Nephron (organoid): ENCODE measurements around the gene GPC2.

Experiments used
- H3K27ac Mint-ChIP-seq, 3 experiments: 2 replicates each; pipeline ENCODE4 v1.8.0; 2020; ENCODE audit warnings: mixed read lengths in 3 of 3, mild to moderate bottlenecking in 2 of 3, moderate library complexity in 1 of 3
- H3K27me3 Mint-ChIP-seq: 2 replicates; pipeline ENCODE4 v1.8.0; 2021; ENCODE audit warnings: low read depth, mild to moderate bottlenecking, moderate library complexity, mixed read lengths
- H3K36me3 Mint-ChIP-seq: 2 replicates; pipeline ENCODE4 v1.8.0; 2020; ENCODE audit warnings: low read depth, mixed read lengths
- H3K4me1 Mint-ChIP-seq: 2 replicates; pipeline ENCODE4 v1.8.0; 2020; ENCODE audit warnings: mixed read lengths
- H3K4me3 Mint-ChIP-seq, 3 experiments: 2 replicates each; pipeline ENCODE4 v1.8.0; 2020; ENCODE audit warnings: mild to moderate bottlenecking in 3 of 3, mixed read lengths in 3 of 3, moderate library complexity in 2 of 3
- H3K9me3 Mint-ChIP-seq: 2 replicates; pipeline ENCODE4 v1.8.0; 2020; ENCODE audit warnings: mixed read lengths
- CTCF ChIP-seq, 3 experiments: fragments of 200-600 bp; sonication (generic); IDR thresholded peaks; one replicate each; pipeline ENCODE4 v1.5.0; 2021; ENCODE audit warnings: antibody characterized with exemption in 3 of 3; ENCODE audit not compliant: unreplicated experiment in 3 of 3

GPC2 gene

GRCh38 chr7:100171087-100171681, 6.0 kb downstream of the GPC2 start:
- peaks cover 13% of the 10 kb centered on the region for H3K36me3 Mint-ChIP-seq
- peak overlapping the region; percentile 71 to 79 (median 71) for H3K4me3 Mint-ChIP-seq
- H3K4me1 Mint-ChIP-seq, result peaks cover 39% of the 10 kb centered on the region
- peak overlapping the region in 2 of 3 experiments; percentile 23 to 75 for H3K27ac Mint-ChIP-seq
- TF ChIP-seq CTCF (IDR thresholded peaks at IDR 0.05; ENCODE audit: unreplicated experiment in 3 of 3), result no peak
- no peaks in the 10 kb centered on the region for H3K9me3 Mint-ChIP-seq
- peaks cover 39% of the 10 kb centered on the region for H3K27me3 Mint-ChIP-seq

- no peak for TF ChIP-seq CTCF (IDR thresholded peaks at IDR 0.05; ENCODE audit: unreplicated experiment in 3 of 3)
- Mint-ChIP-seq H3K9me3 (no peaks in the 10 kb centered on the region), H3K4me3 (peak overlapping the region; percentile 71 to 79 (median 71)), H3K36me3 (peaks cover 13% of the 10 kb centered on the region), H3K27ac (peak overlapping the region; percentile 17 to 75 (median 23)), H3K27me3 (peaks cover 43% of the 10 kb centered on the region), H3K4me1 (peaks cover 38% of the 10 kb centered on the region)
Observed at GRCh38 chr7:100170101-100170897, 6.9 kb downstream of the GPC2 start.

GRCh38 chr7:100169147-100169850, 7.9 kb downstream of the GPC2 start:
- H3K36me3 Mint-ChIP-seq, result peaks cover 13% of the 10 kb centered on the region
- peaks cover 43% of the 10 kb centered on the region for H3K27me3 Mint-ChIP-seq
- H3K27ac Mint-ChIP-seq, result peak overlapping the region; percentile 92 to 96 (median 95)
- H3K9me3 Mint-ChIP-seq, result no peaks in the 10 kb centered on the region
- peaks cover 38% of the 10 kb centered on the region for H3K4me1 Mint-ChIP-seq
- TF ChIP-seq CTCF (IDR thresholded peaks at IDR 0.05; ENCODE audit: unreplicated experiment in 3 of 3), result no peak
- H3K4me3 Mint-ChIP-seq, result peak overlapping the region; percentile 81 to 88 (median 82)

GRCh38 chr7:100167912-100168323, 9.3 kb downstream of the GPC2 start:
- H3K36me3 Mint-ChIP-seq, result no peaks in the 10 kb centered on the region
- H3K27ac Mint-ChIP-seq, result peak overlapping the region; percentile 92 to 96 (median 95)
- no peak for TF ChIP-seq CTCF (IDR thresholded peaks at IDR 0.05; ENCODE audit: unreplicated experiment in 3 of 3)
- peaks cover 36% of the 10 kb centered on the region for H3K27me3 Mint-ChIP-seq
- H3K9me3 Mint-ChIP-seq, result no peaks in the 10 kb centered on the region
- H3K4me1 Mint-ChIP-seq, result peaks cover 38% of the 10 kb centered on the region
- peak overlapping the region; percentile 81 to 88 (median 82) for H3K4me3 Mint-ChIP-seq

GRCh38 chr7:100166970-100167911, 9.9 kb downstream of the GPC2 start:
- TF ChIP-seq CTCF (IDR thresholded peaks at IDR 0.05; ENCODE audit: unreplicated experiment in 3 of 3), result no peak
- Mint-ChIP-seq H3K27me3 (peaks cover 36% of the 10 kb centered on the region), H3K36me3 (no peaks in the 10 kb centered on the region), H3K9me3 (no peaks in the 10 kb centered on the region), H3K27ac (peak overlapping the region; percentile 92 to 96 (median 95)), H3K4me3 (peak overlapping the region; percentile 81 to 88 (median 82)), H3K4me1 (peaks cover 38% of the 10 kb centered on the region)
